WERI-Rb-1 (cell line): ENCODE results near the gene PAK5.

Source experiments
- DNase-seq: peaks from one replicate; pipeline ENCODE4 v3.0.0-alpha.2; 2020
- H3K27ac ChIP-seq: fragments of 250-450 bp; sonication (Bioruptor Pico); 2 replicates; pipeline ENCODE4 v1.5.1; 2020; ENCODE audit warnings: mild to moderate bottlenecking, moderate library complexity
- H3K27me3 ChIP-seq: fragments of 250-450 bp; sonication (Bioruptor Pico); 2 replicates; pipeline ENCODE4 v1.5.1; 2021; ENCODE audit warnings: mild to moderate bottlenecking, low read depth, moderate library complexity; ENCODE audit not compliant: insufficient read depth, severe bottlenecking
- H3K36me3 ChIP-seq: fragments of 250-450 bp; sonication (Bioruptor Pico); 2 replicates; pipeline ENCODE4 v1.5.1; 2020; ENCODE audit warnings: mild to moderate bottlenecking, moderate library complexity
- H3K4me3 ChIP-seq: 2 replicates; pipeline ENCODE4 v1.5.1; 2011; ENCODE audit warnings: low read depth, mild to moderate bottlenecking, control low read depth, low read length
- H3K9me3 ChIP-seq: fragments of 250-450 bp; sonication (Bioruptor Pico); 2 replicates; pipeline ENCODE4 v1.5.1; 2021; ENCODE audit warnings: mild to moderate bottlenecking, moderate library complexity; ENCODE audit not compliant: severe bottlenecking
- TF ChIP-seq, protein P1 (sequence below): IDR thresholded peaks from 2 replicates; pipeline ENCODE4 v1.5.1; 2011; ENCODE audit warnings: low read depth, mild to moderate bottlenecking, control low read depth, inconsistent platforms, low read length

PAK5 gene

DNA sequence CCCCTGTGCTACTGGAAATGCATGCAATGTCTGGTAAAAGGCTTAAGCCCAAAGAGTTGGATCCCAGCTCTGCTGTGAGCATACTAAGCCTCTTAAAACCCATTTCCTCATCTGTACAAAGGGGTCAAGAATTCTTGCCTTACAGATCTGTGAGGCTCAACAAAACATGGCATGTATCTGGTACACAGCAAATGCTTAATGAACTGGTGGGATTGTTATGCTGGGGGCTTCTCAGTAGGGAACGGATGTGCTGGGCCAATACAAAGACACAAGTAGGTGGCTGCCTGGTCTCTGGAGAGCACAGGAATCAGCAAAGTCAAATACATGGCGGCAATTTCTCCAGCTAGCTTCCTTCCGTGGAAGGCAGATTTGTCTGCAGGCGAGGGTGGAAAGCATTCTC is 262.2 kb downstream of the PAK5 start:
- DNase-seq, result peak; percentile 53
- H3K36me3 ChIP-seq, result no peaks in the 10 kb centered on the region
- H3K9me3 ChIP-seq, result no peaks in the 10 kb centered on the region
- TF ChIP-seq, protein P1, sequence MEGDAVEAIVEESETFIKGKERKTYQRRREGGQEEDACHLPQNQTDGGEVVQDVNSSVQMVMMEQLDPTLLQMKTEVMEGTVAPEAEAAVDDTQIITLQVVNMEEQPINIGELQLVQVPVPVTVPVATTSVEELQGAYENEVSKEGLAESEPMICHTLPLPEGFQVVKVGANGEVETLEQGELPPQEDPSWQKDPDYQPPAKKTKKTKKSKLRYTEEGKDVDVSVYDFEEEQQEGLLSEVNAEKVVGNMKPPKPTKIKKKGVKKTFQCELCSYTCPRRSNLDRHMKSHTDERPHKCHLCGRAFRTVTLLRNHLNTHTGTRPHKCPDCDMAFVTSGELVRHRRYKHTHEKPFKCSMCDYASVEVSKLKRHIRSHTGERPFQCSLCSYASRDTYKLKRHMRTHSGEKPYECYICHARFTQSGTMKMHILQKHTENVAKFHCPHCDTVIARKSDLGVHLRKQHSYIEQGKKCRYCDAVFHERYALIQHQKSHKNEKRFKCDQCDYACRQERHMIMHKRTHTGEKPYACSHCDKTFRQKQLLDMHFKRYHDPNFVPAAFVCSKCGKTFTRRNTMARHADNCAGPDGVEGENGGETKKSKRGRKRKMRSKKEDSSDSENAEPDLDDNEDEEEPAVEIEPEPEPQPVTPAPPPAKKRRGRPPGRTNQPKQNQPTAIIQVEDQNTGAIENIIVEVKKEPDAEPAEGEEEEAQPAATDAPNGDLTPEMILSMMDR, result no peak
- H3K4me3 ChIP-seq, result no peak overlapping the region
- H3K27ac ChIP-seq, result no peak overlapping the region
- H3K27me3 ChIP-seq, result no peaks in the 10 kb centered on the region

DNA sequence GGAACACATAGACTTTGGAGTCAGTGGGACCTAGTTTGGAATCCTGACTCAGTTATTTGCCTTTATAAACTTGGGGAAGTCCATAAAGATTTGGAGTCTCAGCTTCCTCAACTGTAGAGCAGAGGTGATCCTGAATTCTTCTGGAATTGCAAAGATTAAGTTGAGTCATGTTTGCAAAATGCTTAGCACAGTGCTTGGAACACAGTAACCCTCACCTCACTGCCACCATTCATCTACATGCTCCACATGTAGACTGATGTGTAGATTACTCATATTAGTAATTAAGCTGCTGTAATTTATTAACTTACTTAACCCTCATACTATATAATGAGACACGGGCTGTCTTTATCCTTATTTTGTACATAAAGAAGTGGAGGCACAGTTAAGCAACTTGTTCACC is 263.0 kb downstream of the PAK5 start:
- Histone ChIP-seq H3K36me3 (no peaks in the 10 kb centered on the region), H3K4me3 (no peak overlapping the region), H3K27ac (no peak overlapping the region), H3K9me3 (no peaks in the 10 kb centered on the region), H3K27me3 (no peaks in the 10 kb centered on the region)
- TF ChIP-seq, protein P1, result no peak
- no peak for DNase-seq

DNA sequence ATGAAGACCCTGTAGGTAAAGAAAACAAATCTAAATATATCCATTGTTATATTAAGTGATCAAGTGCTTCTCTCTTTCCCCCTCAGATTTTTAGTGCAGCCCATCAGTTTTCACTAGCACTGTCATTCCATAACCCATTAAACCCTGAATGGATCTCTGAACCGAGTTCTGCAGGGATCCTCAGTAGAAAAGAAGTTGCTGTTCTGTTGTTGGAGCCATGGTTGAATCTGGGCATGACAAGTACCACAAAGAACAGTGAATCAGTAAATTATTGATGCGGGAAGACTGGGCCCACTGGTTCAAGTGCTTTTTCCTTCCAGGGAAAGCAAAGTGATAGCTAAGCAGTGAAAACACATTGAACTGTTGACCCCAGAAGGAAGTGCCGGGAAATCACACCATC is 264.1 kb downstream of the PAK5 start:
- Histone ChIP-seq H3K27ac (no peak overlapping the region), H3K27me3 (no peaks in the 10 kb centered on the region), H3K4me3 (no peak overlapping the region), H3K9me3 (no peaks in the 10 kb centered on the region), H3K36me3 (no peaks in the 10 kb centered on the region)
- TF ChIP-seq, protein P1, result no peak
- DNase-seq, result no peak

DNA sequence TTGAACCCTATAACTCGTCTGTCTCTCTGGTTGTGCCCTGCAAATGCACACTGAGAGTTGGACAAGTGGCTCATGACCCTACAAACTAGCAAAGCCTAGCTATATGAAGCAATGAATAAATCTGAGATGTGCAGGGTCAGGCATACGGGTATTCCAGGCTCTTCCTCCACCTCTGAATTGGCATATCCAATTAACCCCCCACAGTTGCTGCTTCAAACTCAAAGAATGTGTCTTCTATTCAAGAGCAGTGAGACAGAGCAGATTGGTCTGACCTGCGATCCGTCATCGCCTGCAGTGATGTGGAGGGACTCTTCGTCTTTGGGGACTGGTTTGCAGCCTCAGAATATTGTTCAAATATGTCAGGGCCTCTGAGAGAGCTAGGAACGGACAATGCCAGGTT is 264.7 kb downstream of the PAK5 start:
- Histone ChIP-seq H3K36me3 (no peaks in the 10 kb centered on the region), H3K27me3 (no peaks in the 10 kb centered on the region), H3K4me3 (no peak overlapping the region), H3K27ac (no peak overlapping the region), H3K9me3 (peaks cover under 1% of the 10 kb centered on the region)
- TF ChIP-seq, protein P1, result no peak
- no peak for DNase-seq

DNA sequence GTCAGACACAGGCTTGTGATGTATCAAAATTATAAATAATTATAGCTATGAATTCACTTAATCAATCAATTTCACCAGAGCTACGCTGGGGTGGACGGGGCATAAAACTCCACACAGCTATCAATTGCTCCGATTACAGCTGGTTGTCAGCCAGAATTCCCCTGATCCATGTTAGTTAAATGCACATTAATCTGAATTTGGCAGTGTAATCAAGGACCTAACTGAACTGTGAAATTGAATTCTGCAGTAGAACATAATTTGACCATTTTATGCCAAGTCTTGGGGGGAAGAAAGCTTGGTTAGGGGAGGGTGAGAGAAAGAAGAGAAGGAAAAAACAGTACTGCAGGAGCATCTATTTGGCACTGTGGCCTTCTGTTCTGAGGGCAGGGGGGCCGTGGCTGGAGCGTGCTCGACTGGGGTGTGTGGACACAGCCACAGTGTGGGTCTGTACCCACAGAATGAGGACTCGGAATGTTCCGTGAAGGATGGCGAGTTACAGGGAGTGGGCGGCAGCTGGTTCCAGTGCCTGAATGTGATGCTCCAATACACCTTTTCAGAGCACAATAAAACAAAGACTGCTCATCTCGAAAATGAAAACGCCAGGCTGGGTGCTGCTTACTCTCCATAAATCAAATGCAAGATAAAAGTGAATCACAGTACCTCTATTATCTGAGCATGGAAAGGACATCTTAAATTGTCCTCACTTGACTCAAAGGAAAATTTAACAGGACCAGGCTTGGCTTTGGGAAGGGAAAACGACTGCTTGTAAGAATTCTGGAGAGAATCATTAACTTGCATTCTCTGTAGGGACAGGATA is 265.3 kb downstream of the PAK5 start:
- no peak overlapping the region for H3K4me3 ChIP-seq
- TF ChIP-seq, protein P1, result no peak
- H3K9me3 ChIP-seq, result peaks cover 2% of the 10 kb centered on the region
- DNase-seq, result no peak
- no peaks in the 10 kb centered on the region for H3K36me3 ChIP-seq
- no peaks in the 10 kb centered on the region for H3K27me3 ChIP-seq
- no peak overlapping the region for H3K27ac ChIP-seq

DNA sequence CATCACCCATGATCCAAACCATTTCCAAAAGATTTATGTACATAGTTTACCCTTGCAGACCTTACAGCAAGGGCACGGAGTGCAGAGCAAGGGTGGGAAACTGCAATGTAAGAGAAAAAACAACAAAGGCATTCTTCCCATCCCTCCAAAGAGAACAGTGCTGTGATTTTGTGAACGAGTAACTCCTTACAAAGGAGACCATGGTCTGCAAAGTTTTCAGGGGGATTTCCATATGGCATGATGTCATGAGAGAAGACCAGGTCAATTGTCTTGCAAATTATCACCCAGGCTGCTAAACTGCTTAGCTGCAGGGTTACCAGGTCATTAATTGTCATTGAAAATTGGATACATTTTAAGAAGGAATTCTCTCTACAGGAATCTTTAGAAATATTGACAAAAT is 266.2 kb downstream of the PAK5 start:
- H3K27me3 ChIP-seq, result no peaks in the 10 kb centered on the region
- peaks cover 2% of the 10 kb centered on the region for H3K9me3 ChIP-seq
- no peak overlapping the region for H3K4me3 ChIP-seq
- TF ChIP-seq, protein P1, result no peak
- no peak overlapping the region for H3K27ac ChIP-seq
- DNase-seq, result no peak
- H3K36me3 ChIP-seq, result no peaks in the 10 kb centered on the region
